ENCODE data around the gene GAS2L3. TPM values are rescaled to one million over a fixed set of nuclear protein-coding genes. Genes with fewer than 3 reads are reported as not detected.
"Not testable (repeated sequence)": the region's sequence is repeated elsewhere in the genome, so short reads cannot be mapped to it uniquely, and the experiment has no call there.

Gene GAS2L3
- total RNA-seq, 1 donor from 2014 or later: 19.9 TPM

GRCh38 chr12:100574187-100575074, 947 bp downstream of the GAS2L3 start:
- peak; percentile 46 for DNase-seq

GRCh38 chr12:100576331-100577036, 3.0 kb downstream of the GAS2L3 start:
- DNase-seq: peak; percentile 91

- DNase-seq: no peak
These were observed 5.4 kb downstream of the GAS2L3 start for GRCh38 chr12:100578923-100579322.

GRCh38 chr12:100579844-100580243, 6.4 kb downstream of the GAS2L3 start:
- DNase-seq: no peak

GRCh38 chr12:100584256-100584655, 10.8 kb downstream of the GAS2L3 start:
- peak; percentile 85 for DNase-seq

GRCh38 chr12:100591979-100592378, 18.5 kb downstream of the GAS2L3 start:
- no peak for DNase-seq

GRCh38 chr12:100593490-100593889, 20.0 kb downstream of the GAS2L3 start:
- peak; percentile 35 for DNase-seq

- no peak for DNase-seq
These were observed 28.1 kb downstream of the GAS2L3 start for GRCh38 chr12:100601626-100602025.

- not testable (repeated sequence) for DNase-seq
These were observed 29.5 kb downstream of the GAS2L3 start for GRCh38 chr12:100602997-100603396.

GRCh38 chr12:100608776-100609175, 35.3 kb downstream of the GAS2L3 start:
- DNase-seq: no peak

- DNase-seq: no peak
These were observed 37.4 kb downstream of the GAS2L3 start for GRCh38 chr12:100610666-100611430.

- DNase-seq: no peak
These were observed 39.1 kb downstream of the GAS2L3 start for GRCh38 chr12:100612606-100613005.

GRCh38 chr12:100624571-100624970, 51.1 kb downstream of the GAS2L3 start:
- no peak for DNase-seq

- no peak for DNase-seq
These were observed 59.0 kb downstream of the GAS2L3 start for GRCh38 chr12:100632445-100632892.

- not testable (repeated sequence) for DNase-seq
These were observed 59.8 kb downstream of the GAS2L3 start for GRCh38 chr12:100633082-100633785.

- DNase-seq: no peak
These were observed 69.8 kb downstream of the GAS2L3 start for GRCh38 chr12:100643246-100643645.

GRCh38 chr12:100646896-100647295, 73.4 kb downstream of the GAS2L3 start:
- no peak for DNase-seq

GRCh38 chr12:100651108-100651507, 77.6 kb downstream of the GAS2L3 start:
- no peak for DNase-seq

GRCh38 chr12:100651694-100652093, 78.2 kb downstream of the GAS2L3 start:
- DNase-seq: no peak

GRCh38 chr12:100652488-100652887, 79.0 kb downstream of the GAS2L3 start:
- DNase-seq: no peak

- no peak for DNase-seq
These were observed 82.7 kb downstream of the GAS2L3 start for GRCh38 chr12:100656141-100656540.

- DNase-seq: no peak
These were observed 83.4 kb downstream of the GAS2L3 start for GRCh38 chr12:100656856-100657255.

Measured in dermis blood vessel endothelial cell (primary cell).